8988T (cell line): ENCODE measurements around the gene ZNF333.
"Not testable (repeated sequence)": the region's sequence is repeated elsewhere in the genome, so short reads cannot be mapped to it uniquely, and the experiment has no call there.

ENCODE experiments used
- DNase-seq: peaks from one replicate; pipeline ENCODE4 v3.0.0; 2011

ZNF333 gene

GRCh38 chr19:14770136-14770535 is 80.3 kb downstream of the ZNF333 start:
- DNase-seq = no peak

GRCh38 chr19:14770944-14771839 is 81.3 kb downstream of the ZNF333 start:
- DNase-seq = no peak

- DNase-seq = no peak
Measured at GRCh38 chr19:14772467-14772866, 82.6 kb downstream of the ZNF333 start.

GRCh38 chr19:14772995-14773394 is 83.1 kb downstream of the ZNF333 start:
- no peak for DNase-seq

GRCh38 chr19:14773722-14774121 is 83.9 kb downstream of the ZNF333 start:
- DNase-seq = not testable (repeated sequence)

GRCh38 chr19:14774373-14774772 is 84.5 kb downstream of the ZNF333 start:
- DNase-seq = no peak

GRCh38 chr19:14775326-14775725 is 85.5 kb downstream of the ZNF333 start:
- not testable (repeated sequence) for DNase-seq

GRCh38 chr19:14775869-14776586 is 86.2 kb downstream of the ZNF333 start:
- DNase-seq = no peak

- not testable (repeated sequence) for DNase-seq
Measured at GRCh38 chr19:14777645-14778044, 87.8 kb downstream of the ZNF333 start.

GRCh38 chr19:14778110-14778845 is 88.4 kb downstream of the ZNF333 start, which contains the start of gene ADGRE2:
Gene ADGRE2, minus strand, starts transcription at chr19:14778560. Its CDS starts 1,804 bp downstream, at chr19:14776756.
- DNase-seq = not testable (repeated sequence)

- no peak for DNase-seq
Measured at GRCh38 chr19:14779151-14779550, 89.3 kb downstream of the ZNF333 start.

GRCh38 chr19:14780622-14781225 is 90.9 kb downstream of the ZNF333 start:
- not testable (repeated sequence) for DNase-seq

- DNase-seq = not testable (repeated sequence)
Measured at GRCh38 chr19:14781713-14782536, 92.1 kb downstream of the ZNF333 start.

- DNase-seq = no peak
Measured at GRCh38 chr19:14782626-14783409, 93.0 kb downstream of the ZNF333 start.
